Measurements from ENCODE around the gene PPP1R13B.

PPP1R13B gene

DNA sequence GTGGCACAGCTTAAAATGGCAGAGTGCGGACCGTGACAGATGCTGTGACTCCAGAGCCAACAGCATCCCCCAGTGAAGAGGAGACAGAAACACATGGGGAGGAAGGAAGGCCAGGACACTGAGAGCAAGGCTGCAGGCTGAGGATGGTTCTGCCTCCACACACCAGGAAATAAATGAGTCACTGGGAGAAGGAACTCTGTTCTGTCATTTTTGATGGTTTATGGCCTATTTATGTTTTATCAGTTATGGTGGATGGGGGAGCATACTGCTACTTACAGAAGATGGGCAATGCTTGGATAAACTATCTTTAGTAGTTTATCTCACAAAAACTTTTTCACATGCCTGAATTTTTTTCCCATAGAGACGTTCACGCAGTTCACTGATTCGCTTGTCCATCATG is 97.9 kb downstream of the PPP1R13B start:
- in situ Hi-C loops (cut with MboI; ENCODE audit: low sequenced_read_pairs) = no loop called here

DNA sequence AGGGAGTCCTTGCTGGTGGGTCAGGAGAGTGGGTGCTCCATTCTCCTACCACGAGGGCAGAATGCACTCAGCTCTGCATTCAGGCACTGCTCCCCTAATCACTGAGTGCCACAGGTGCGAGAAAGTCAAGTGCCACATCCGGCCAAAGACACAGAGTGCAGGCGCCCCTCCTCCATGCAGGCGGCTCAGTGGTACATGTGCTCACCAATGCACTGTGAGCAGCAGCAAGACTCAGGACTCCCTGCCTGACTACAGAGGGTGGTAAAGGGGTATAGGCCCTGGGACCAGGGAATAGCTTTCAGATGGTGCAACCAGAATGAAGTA is 98.9 kb downstream of the PPP1R13B start:
- in situ Hi-C loops (cut with MboI; ENCODE audit: low sequenced_read_pairs) = no loop called here

DNA sequence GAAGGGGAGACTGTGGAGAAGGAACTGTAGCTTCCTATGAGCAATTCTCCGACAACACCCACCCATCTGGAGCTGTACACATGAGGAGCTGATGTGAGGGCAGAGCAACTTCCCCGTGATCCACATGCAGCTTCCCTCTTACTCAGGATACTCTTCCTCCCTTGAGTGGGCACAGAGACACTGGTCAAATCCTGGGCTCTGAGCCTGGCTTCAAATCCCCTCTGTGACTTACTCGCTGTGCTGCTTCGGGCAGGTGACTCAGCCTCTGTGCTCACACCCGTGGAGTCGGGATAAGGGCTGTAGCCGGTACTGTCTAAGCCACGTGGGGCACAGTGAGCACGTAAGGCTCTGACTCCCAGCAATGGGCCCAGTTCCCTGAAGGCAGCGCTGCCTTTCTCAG is 100.7 kb downstream of the PPP1R13B start:
- in situ Hi-C loops (cut with MboI; ENCODE audit: low sequenced_read_pairs) = no loop called here

DNA sequence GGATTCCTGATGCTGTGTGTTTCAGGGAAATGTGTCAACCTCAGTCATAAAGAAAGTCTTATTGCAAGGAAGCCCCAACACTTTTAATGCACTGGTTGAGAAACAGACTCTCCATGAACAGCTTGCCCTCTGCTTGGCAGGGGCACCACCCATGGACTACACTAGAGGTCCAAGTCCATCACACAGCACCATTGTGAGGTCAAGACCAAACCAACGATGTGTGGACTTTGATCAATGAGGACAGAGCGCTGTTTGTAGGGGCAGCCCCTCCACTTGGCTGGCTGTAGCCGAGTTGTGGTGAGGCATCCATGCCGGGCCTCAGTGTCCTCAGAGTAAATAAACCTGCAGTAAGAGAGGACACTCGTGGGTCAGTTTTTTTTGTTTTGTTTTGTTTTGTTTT is 102.0 kb downstream of the PPP1R13B start:
- in situ Hi-C loops (cut with MboI; ENCODE audit: low sequenced_read_pairs) = no loop called here

DNA sequence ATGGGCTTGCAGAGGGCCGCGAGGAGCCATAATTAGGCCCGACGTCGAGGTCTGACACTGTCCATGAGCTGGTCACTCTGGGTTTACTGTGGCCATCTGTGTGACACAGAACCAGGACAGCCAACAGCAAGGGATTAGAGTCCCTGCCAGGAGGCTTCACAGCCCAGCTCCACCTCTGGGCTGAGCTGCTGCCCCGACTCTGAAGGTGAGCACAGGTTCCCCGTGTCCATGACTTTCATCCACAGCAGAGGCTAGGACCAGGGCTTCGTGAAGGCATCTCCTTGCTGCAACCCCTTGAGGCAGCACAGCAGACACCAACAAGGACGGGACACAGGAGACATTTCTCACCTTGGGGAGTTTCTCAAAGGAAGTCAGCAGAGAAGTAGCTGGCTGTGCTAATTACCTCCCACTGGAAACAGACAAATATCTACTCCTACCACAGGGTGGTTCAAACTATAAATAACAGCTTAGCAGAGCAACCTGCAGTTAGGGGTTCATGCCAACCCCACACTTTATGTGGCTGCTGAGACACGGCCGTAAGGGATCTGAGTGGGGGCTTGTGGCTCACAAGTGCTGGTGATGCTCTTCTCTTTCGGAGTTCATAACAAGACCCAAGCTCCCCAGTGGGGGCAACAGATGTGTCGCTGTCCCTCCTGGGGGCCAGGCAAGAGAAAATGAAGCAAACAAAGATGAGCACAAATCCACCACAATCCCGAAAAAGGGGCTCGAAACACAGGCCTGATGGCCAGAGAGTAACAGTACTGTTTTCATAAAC is 102.6 kb downstream of the PPP1R13B start:
- in situ Hi-C loops (cut with MboI; ENCODE audit: low sequenced_read_pairs) = no loop called here

DNA sequence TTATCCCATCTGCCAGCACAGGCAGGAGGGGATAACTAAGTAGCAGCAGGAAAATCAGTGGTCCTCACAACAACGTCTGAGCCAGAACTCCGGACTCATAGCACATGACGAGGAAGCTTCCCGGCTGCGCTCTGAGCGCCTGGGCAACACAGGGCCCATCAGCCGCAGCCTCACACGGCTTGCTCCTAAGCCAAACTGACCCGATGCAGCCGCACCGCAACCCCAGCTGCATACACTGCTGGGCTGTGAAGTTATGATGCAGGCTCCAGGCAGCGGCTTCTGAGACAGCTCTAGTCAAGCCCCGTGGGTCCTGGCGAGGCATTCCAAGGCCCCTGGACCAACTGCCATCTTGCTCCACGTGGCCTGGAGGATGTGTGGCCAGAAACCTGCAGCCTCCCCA is 103.7 kb downstream of the PPP1R13B start:
- in situ Hi-C loops (cut with MboI; ENCODE audit: low sequenced_read_pairs) = no loop called here

DNA sequence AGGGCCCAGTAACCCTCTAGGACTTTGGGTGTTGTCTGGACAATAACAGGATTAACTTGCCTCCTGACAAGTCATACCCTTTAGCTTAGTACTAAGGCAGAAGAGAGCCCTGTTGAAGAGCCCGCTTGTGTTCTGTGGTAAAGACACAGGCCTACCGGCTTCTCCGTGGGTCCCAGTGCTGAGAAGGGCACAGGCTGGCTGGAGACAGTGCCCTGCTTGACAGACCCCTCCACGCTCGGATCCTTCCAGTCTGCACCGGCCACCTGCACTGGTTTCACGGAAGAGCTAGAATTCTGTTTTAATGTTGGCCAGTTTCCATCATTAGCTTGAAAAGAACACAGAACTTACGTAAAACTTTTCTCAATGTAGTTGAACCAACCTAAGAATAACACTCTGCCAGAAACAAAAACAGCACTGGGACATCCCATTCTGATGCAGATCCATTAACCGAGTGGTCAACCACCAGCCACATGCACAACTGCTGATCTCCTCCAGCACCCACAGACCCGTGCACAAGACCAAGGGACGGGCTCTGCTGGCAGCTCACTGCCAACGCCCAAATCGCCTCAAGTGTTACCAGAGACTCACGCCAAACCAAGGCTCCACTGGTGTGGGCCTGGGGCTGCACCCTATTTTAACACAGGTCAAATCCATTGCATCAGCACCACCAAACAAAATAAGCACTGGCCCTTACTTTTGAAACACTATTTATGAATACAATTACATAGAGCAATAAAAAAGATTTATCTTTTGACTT is 104.7 kb downstream of the PPP1R13B start:
- in situ Hi-C loops (cut with MboI; ENCODE audit: low sequenced_read_pairs) = no loop called here

DNA sequence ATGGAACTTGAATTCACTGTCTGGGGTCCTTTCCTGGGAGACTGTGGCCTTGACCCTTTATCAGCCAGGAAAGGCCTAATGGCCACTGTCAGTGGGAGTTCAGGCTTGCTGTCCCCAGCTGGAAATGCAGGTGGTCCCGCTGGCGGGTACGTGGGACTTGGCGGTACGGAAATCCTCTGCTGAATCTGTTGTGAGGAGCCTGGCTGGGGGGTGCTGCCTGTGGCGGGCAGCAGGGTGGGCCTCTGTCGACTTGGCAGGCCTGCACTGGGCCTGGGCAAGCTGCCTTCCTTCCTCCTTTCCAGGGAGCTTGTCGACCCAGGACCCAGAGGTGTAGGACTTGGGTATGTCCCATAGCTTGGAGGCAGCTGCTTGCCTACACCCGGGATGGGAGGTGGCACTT is 105.5 kb downstream of the PPP1R13B start:
- in situ Hi-C loops (cut with MboI; ENCODE audit: low sequenced_read_pairs) = no loop called here

DNA sequence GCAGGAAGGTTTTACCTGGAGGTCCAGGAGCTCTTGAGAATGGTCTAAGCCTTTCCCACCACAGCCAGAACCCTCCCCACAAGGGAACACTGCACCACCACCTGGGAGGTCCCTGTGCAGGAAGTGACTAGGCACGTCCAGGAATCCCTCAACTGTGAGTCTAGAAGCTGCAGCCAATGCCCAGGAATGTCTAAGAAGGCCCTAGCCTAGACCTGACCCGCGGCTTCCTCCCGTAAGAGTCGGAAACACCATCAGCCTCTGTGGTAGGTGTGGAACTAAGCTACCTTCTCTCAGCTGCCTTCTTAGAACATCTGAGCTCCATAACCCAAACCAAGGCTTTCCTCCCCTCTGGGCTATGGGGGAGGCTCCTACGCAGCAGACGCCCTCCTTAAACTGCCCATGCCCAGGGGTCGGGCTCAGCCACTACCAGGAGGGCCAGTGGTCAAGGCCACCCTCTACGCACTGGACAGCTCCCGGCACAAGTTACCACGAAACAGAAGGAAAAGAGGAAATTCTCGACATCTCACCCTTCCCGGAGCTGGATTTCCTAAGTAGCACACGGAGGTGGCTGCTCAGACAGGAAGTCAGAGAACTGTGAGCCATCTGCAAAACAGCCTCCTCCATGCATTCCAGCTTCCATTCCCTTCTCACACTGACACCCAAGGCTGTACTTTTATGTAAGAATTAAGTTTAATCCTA is 106.2 kb downstream of the PPP1R13B start:
- in situ Hi-C loops (cut with MboI; ENCODE audit: low sequenced_read_pairs) = no loop called here

DNA sequence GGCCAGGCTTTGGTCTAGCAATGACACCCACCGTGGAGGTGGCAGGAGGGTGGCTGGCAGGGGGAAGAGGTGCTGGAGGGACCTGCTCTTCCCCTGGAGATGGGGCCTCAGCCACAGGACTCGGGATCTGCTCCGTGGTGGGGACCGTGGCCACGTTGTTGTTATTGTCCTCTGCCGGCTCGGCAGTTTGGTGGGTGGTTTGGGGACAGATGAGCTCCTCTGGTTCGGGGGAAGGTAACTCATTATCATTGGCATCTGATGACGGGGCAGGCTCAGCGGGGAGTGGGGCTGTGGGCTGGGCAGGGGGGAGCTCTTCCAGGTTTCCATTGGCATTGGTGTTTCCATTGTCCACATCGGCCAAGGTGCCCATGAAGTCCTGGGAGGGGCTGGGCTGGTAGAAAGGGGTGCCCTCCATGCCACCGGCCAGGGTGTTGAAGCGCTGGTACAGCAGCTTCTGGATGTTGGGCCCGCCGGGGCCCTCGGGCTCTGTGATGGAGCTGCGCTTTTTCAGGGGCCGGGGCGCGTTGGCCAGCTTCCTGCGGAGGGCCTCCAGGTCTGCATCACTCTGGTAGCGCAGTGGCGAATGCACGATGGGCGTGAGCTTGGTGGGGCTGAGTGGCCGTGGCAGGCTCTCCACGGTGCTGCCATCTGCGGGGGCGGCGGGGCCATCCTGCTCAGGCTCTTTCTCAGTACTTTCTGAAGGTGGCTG is 107.4 kb downstream of the PPP1R13B start:
- in situ Hi-C loops (cut with MboI; ENCODE audit: low sequenced_read_pairs) = no loop called here

DNA sequence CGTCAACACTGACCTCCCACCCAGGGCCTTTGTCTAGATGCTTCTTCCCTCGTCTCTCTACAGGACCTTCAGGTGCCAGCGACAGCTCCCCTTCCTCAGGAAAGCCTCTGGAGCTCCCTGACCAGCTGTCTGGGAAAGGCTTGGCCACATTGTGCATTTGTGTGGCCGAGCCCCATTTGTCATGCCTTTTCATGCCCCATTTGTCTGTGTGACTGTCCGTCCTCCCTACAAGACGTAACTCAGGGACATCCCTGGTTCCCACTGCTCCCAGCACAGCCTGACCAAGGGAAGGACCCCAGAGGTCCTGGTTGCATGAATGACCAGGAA is 107.9 kb downstream of the PPP1R13B start:
- in situ Hi-C loops (cut with MboI; ENCODE audit: low sequenced_read_pairs) = no loop called here

DNA sequence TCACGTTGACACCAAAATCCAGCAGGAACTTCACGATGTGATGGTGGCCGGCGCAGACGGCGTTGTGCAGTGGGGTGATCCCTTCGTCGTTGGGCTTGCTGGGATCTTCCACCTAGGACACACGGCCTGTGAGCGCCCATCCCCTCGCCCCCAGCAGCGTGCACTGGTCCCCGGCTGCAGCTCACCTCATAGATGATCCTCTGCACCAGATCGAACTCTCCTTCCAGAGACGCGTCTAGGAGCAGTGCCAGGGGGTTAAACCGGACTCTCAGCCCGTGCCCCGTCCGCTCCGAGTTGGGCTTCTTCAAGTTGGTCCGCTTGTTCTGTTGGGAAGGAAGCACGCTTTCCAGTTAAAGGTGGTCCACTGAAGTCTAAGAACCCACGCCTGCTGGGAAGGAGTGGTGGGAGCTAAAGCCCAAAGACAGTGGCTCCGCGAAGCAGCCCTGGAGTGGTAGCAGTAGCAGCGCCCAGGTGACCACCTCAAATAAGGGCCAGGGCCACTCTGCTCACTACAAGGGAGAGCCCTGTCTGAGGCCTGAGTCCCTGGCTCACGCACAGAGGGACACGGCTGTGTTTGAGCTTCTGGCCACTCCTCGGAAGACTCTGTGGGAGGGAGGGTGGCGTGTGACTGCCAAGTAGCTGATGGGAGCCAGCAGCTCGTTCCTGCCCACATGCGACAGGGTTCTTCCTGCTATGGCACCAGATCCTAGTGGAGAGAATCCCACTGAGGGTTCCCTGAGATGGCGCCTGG is 108.5 kb downstream of the PPP1R13B start:
- in situ Hi-C loops (cut with MboI; ENCODE audit: low sequenced_read_pairs) = no loop called here

DNA sequence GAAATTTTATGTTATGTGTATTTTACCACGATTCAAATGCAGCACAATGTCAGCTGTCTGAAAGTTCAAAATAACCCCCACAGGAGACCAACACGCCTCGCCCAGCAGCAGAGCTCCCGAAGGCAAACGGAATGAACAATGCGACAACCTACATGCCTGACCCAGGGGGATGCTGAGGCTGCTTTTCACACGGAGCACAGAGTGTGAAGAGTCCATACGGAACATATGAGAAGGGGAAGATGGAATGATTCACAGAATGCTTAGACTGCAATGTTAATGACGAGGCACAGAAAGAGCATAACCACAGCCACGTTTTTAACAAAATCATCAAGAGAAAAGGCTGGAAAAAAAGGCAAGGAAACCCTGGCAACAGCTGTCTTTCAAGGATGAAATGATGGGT is 109.2 kb downstream of the PPP1R13B start:
- in situ Hi-C loops (cut with MboI; ENCODE audit: low sequenced_read_pairs) = no loop called here

DNA sequence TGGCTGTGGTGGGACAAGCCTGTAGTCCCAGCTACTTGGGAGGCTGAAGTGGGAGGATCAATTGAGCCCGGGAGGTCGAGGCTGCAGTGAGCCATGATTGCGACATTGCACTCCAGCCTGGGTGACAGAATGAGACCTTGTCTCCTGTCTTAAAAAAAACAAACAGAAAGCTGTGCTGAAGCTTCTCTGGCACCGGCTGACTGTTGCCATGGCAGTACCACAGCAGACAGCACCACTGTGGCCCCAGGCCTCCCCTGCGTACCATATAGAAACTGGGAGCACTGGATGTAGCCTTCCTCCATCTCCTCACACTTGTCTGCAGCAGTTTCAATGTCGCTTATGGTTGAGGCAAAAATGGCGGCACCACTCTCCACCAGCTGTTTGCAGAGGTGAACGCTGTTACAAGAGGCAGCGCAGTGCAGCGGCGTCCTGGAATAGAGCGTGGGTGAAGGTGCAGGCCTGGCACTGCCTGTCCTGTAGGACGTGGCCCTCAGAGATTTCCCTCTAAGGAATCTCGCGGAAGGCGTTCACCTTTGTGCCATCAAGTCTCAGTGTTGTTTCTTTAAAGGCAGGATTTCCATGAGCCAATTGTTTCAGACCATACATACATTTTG is 109.8 kb downstream of the PPP1R13B start:
- in situ Hi-C loops (cut with MboI; ENCODE audit: low sequenced_read_pairs) = no loop called here

DNA sequence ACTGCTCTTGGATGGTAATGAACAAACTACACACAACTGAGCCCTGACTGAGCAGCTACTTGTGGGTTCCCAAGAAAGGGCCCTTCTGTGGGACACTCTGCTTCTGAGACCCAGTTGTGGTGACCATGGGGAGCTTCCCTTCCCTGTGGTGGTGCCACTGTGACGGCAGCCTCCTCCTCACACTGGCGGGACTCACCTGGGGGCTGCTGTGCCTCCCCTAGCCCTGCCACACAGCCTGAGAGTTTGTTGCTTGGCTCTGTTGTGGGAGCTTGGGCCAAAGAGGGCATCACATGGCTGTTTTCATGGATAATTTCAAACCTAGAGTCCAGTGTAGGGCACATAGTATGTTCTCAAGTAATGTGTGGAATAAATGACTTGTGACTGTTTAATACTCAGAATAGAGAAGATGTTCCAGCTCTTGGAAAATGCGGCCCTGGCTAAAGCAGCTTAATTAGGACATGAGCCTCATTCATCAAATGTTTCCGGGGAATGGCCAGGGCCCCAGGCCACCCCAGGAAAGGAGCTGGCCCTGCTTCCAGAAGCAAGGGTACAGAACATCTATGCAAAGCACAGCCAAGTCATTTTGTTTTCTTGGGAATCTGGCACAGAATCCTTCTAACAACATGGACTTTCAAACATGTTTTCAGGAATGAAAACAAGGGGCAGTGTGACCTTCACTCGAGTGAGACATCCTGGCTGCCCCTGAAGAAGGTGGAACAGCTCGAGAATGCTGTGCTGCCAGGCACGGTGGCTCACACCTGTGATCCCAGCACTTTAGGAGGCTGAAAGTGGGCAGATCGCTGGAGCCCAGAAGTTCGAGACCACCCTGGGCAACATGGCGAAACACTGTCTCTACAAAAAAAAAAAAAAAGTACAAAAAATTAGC is 110.6 kb downstream of the PPP1R13B start:
- in situ Hi-C loops (cut with MboI; ENCODE audit: low sequenced_read_pairs) = no loop called here

DNA sequence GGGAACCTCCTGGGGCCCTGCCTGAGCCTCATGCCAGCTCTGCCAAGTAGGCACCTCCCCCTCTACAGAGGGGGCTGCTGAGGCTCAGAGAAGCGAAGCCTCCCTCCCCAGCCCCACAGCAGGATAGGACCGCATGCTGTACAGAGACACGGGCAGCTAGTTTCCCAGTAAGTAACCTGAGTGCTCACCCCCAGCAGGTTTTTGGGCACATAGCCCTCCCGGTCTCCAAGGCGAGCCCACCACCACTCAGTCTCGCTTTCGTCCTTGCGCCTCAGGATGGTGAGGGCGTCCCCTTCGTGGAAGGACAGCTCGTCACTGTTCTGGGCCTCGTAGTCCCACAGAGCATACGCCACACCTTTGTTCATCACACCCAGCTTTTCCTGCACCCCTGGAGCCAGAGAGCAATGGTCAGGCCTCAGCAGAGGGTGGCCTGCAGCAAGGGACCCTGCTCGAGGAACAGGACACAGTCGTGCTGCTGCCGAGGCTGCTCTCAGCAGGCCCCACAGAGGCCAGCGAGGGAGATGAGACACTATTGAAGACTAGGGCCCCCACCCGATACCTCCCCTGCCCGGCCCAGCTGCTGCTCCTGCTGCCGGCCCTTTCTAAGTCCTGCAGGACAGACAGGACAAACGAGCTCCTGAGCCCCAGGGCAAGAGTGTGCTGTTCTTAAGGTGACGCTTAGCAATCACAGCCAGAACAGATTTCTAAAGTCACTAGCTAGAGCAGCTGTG is 111.4 kb downstream of the PPP1R13B start:
- in situ Hi-C loops (cut with MboI; ENCODE audit: low sequenced_read_pairs) = no loop called here

DNA sequence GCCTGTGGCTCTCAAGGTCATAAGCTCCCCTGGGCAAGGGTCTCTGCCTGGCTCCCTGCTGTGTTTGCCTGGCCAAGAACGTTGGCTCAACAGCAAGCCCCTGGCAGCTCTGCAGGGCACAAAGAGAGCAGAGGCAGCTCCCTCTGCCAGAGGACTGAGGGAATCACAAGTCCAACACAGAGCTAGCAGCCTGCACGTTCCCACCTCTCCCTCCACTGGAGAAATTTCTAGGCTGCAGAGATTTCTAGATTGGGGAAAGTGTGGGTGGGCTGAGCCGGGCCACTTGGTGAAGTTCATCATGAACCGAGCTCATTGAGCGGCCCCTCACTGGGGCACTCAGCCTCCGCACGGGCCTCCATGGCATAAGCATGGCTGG is 111.9 kb downstream of the PPP1R13B start:
- in situ Hi-C loops (cut with MboI; ENCODE audit: low sequenced_read_pairs) = no loop called here

DNA sequence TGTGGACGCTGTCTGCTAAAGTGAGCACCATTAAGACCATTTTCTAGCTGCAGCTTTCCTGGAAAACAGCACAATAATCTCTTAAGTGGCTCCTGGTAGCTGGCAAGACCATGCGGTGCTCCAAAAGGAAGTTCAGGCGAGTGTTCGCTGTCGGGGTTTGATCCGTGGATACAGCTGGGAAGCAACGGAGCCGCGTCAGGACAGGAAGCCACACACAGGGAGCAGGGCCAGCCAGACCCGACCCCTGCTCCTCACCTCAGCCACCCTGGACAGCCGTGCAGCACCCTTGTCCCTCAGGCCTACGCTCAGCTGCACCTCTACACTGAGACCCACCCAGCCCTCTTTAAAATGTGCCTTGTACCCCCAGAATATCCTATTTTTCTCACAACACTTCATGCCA is 112.4 kb downstream of the PPP1R13B start:
- in situ Hi-C loops (cut with MboI; ENCODE audit: low sequenced_read_pairs) = no loop called here

Data from HL-60/S4 treated with retinoic acid at 250 ng/mL for 4 days and 3 days (cell line).